Bone marrow (tissue), 2 donors: Measurements from ENCODE around the gene CYB5R3.
"Not testable (repeated sequence)": the region's sequence is repeated elsewhere in the genome, so short reads cannot be mapped to it uniquely, and the experiment has no call there.

Experiments
- DNase-seq, 2 donors: peaks; one replicate each; lab custom pipeline; 2025; lab: John Stamatoyannopoulos, UW

The CYB5R3 gene

DNA sequence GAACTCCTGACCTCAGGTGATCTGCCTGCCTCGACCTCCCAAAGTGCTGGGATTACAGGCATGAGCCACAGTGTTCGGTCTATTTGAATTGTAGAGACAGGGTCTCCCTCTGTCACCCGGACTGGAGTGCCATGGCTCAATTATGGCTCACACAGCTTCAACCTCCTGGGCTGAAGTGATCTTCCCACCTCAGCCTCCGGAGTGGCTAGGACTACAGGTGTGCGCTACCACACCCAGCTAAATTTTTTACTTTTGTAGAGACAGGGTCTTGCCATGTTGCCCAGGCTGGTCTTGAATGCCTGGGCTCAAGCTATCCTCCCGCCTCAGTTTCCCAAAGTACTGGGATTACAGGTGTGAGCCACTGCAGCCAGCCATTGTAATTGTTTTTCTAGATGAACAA lies 81.2 kb downstream of the CYB5R3 start:
- not testable (repeated sequence) for DNase-seq
